ENCODE results near the gene CMTM5.

The CMTM5 gene

GRCh38 chr14:23358042-23358441 lies 18.8 kb upstream of the CMTM5 start:
- DNase-seq (ENCODE audit: low spot score) = no peak

GRCh38 chr14:23358553-23359166 lies 18.2 kb upstream of the CMTM5 start:
- DNase-seq (ENCODE audit: low spot score) = no peak

- DNase-seq (ENCODE audit: low spot score) = no peak
These were observed 17.6 kb upstream of the CMTM5 start for GRCh38 chr14:23359167-23359626.

GRCh38 chr14:23359722-23360447 lies 17.0 kb upstream of the CMTM5 start:
- no peak for DNase-seq (ENCODE audit: low spot score)

- DNase-seq (ENCODE audit: low spot score) = no peak
These were observed 16.4 kb upstream of the CMTM5 start for GRCh38 chr14:23360496-23360895.

GRCh38 chr14:23361320-23361719 lies 15.5 kb upstream of the CMTM5 start:
- DNase-seq (ENCODE audit: low spot score) = no peak

- DNase-seq (ENCODE audit: low spot score) = no peak
These were observed 15.1 kb upstream of the CMTM5 start for GRCh38 chr14:23361763-23362162.

GRCh38 chr14:23362200-23362599 lies 14.6 kb upstream of the CMTM5 start:
- no peak for DNase-seq (ENCODE audit: low spot score)

GRCh38 chr14:23364164-23365035 lies 12.4 kb upstream of the CMTM5 start:
- DNase-seq (ENCODE audit: low spot score) = no peak

- DNase-seq (ENCODE audit: low spot score) = no peak
These were observed 11.7 kb upstream of the CMTM5 start, which contains the start of gene EFS for GRCh38 chr14:23365036-23365731. Gene EFS (minus strand): TSS chr14:23365172. CDS start chr14:23365025, 147 bp downstream.

GRCh38 chr14:23365732-23366425 lies 11.0 kb upstream of the CMTM5 start:
- no peak for DNase-seq (ENCODE audit: low spot score)

- DNase-seq (ENCODE audit: low spot score) = no peak
These were observed 10.4 kb upstream of the CMTM5 start for GRCh38 chr14:23366426-23366921.

- DNase-seq (ENCODE audit: low spot score) = no peak
These were observed 6.6 kb upstream of the CMTM5 start for GRCh38 chr14:23370221-23370620.

GRCh38 chr14:23371865-23372264 lies 5.0 kb upstream of the CMTM5 start:
- DNase-seq (ENCODE audit: low spot score) = no peak

- no peak for DNase-seq (ENCODE audit: low spot score)
These were observed 4.3 kb upstream of the CMTM5 start, which contains the start of gene IL25 for GRCh38 chr14:23372509-23372908. Gene IL25 (plus strand): TSS chr14:23372809.

- DNase-seq (ENCODE audit: low spot score) = no peak
These were observed 3.8 kb upstream of the CMTM5 start for GRCh38 chr14:23373041-23373440.

- DNase-seq (ENCODE audit: low spot score) = no peak
These were observed 1.2 kb upstream of the CMTM5 start for GRCh38 chr14:23375527-23376251.

- DNase-seq (ENCODE audit: low spot score) = no peak
These were observed 328 bp downstream of the CMTM5 start for GRCh38 chr14:23377198-23377550.

- DNase-seq (ENCODE audit: low spot score) = no peak
These were observed 1.0 kb downstream of the CMTM5 start for GRCh38 chr14:23377573-23378563.

Data from CD4-positive, alpha-beta T cell treated with Interleukin-15 for 4 hours (primary cell).